ENCODE results near the gene PGM2L1. TPM values are rescaled to one million over a fixed set of nuclear protein-coding genes. Genes with fewer than 3 reads are reported as not detected.
A peak's percentile ranks its signal among the peaks of the same experiment; 100 is the strongest.

Gene PGM2L1
- total RNA-seq, 1 donor from 2014 or later = 15.9 TPM

GRCh38 chr11:74306435-74307175 lies 91.6 kb downstream of the PGM2L1 start:
- Mint-ChIP-seq H3K27me3 (ENCODE audit: insufficient read depth, low read depth) (peaks cover 6% of the 10 kb centered on the region), H3K36me3 (no peaks in the 10 kb centered on the region), H3K9me3 (no peaks in the 10 kb centered on the region), H3K27ac (no peak overlapping the region), H3K4me1 (peaks cover under 1% of the 10 kb centered on the region), H3K4me3 (no peak overlapping the region)
- H3K4me2 ChIP-seq = no peak overlapping the region
- no peaks in the 10 kb centered on the region for H3K9me3 ChIP-seq (ENCODE audit: low read depth)
- H4K20me1 ChIP-seq (ENCODE audit: low read depth) = no peaks in the 10 kb centered on the region
- no peak overlapping the region for H3K27ac ChIP-seq
- no peaks in the 10 kb centered on the region for H3F3A ChIP-seq (ENCODE audit: low read depth)
- H3K36me3 ChIP-seq = no peaks in the 10 kb centered on the region
- TF ChIP-seq CTCF (IDR thresholded peaks at IDR 0.05) = no peak
- no peak for TF ChIP-seq EZH2 (IDR thresholded peaks at IDR 0.05)
- TF ChIP-seq EZH2phosphoT487 (IDR thresholded peaks at IDR 0.05) = no peak
- no peak overlapping the region for H3K9ac ChIP-seq
- no peak overlapping the region for H3K4me3 ChIP-seq
- DNase-seq (ENCODE audit: low spot score) = no peak
- H3K4me1 ChIP-seq = no peaks in the 10 kb centered on the region
- no peaks in the 10 kb centered on the region for H3K79me2 ChIP-seq (ENCODE audit: low read depth)
- peaks cover 59% of the 10 kb centered on the region for H3K27me3 ChIP-seq
- peak overlapping the region; percentile 59 for H2AFZ ChIP-seq (replicated peaks)

- H3K9me3 Mint-ChIP-seq = no peaks in the 10 kb centered on the region
- no peak overlapping the region for H3K27ac ChIP-seq
- H3F3A ChIP-seq (ENCODE audit: low read depth) = no peaks in the 10 kb centered on the region
- H3K4me2 ChIP-seq = no peak overlapping the region
- H3K27ac Mint-ChIP-seq = no peak overlapping the region
- TF ChIP-seq CTCF (IDR thresholded peaks at IDR 0.05) (no peak), EZH2phosphoT487 (IDR thresholded peaks at IDR 0.05) (no peak), EZH2 (IDR thresholded peaks at IDR 0.05) (no peak)
- H3K9ac ChIP-seq = no peak overlapping the region
- no peak for DNase-seq (ENCODE audit: low spot score)
- H4K20me1 ChIP-seq (ENCODE audit: low read depth) = no peaks in the 10 kb centered on the region
- H3K4me1 ChIP-seq = no peaks in the 10 kb centered on the region
- H3K79me2 ChIP-seq (ENCODE audit: low read depth) = no peaks in the 10 kb centered on the region
- peaks cover 3% of the 10 kb centered on the region for H3K27me3 Mint-ChIP-seq (ENCODE audit: insufficient read depth, low read depth)
- no peaks in the 10 kb centered on the region for H3K36me3 ChIP-seq
- H3K9me3 ChIP-seq (ENCODE audit: low read depth) = no peaks in the 10 kb centered on the region
- H3K27me3 ChIP-seq = no peaks in the 10 kb centered on the region
- no peaks in the 10 kb centered on the region for H3K4me1 Mint-ChIP-seq
- no peak overlapping the region for H3K4me3 ChIP-seq
- H3K4me3 Mint-ChIP-seq = no peak overlapping the region
- no peak overlapping the region for H2AFZ ChIP-seq (replicated peaks)
- H3K36me3 Mint-ChIP-seq = no peaks in the 10 kb centered on the region
Measured at GRCh38 chr11:74299015-74299414, 99.2 kb downstream of the PGM2L1 start.

GRCh38 chr11:74297484-74297883 lies 100.7 kb downstream of the PGM2L1 start:
- H3F3A ChIP-seq (ENCODE audit: low read depth) = no peaks in the 10 kb centered on the region
- H2AFZ ChIP-seq (replicated peaks) = no peak overlapping the region
- DNase-seq (ENCODE audit: low spot score) = no peak
- peaks cover 3% of the 10 kb centered on the region for H3K27me3 Mint-ChIP-seq (ENCODE audit: insufficient read depth, low read depth)
- H3K4me1 ChIP-seq = no peaks in the 10 kb centered on the region
- no peaks in the 10 kb centered on the region for H3K79me2 ChIP-seq (ENCODE audit: low read depth)
- no peaks in the 10 kb centered on the region for H3K27me3 ChIP-seq
- no peaks in the 10 kb centered on the region for H4K20me1 ChIP-seq (ENCODE audit: low read depth)
- TF ChIP-seq CTCF (IDR thresholded peaks at IDR 0.05) = no peak
- TF ChIP-seq EZH2 (IDR thresholded peaks at IDR 0.05) = no peak
- no peak for TF ChIP-seq EZH2phosphoT487 (IDR thresholded peaks at IDR 0.05)
- no peak overlapping the region for H3K27ac ChIP-seq
- H3K9me3 ChIP-seq (ENCODE audit: low read depth) = no peaks in the 10 kb centered on the region
- no peak overlapping the region for H3K9ac ChIP-seq
- H3K4me3 ChIP-seq = no peak overlapping the region
- no peak overlapping the region for H3K4me3 Mint-ChIP-seq
- H3K27ac Mint-ChIP-seq = no peak overlapping the region
- no peaks in the 10 kb centered on the region for H3K9me3 Mint-ChIP-seq
- H3K4me2 ChIP-seq = no peak overlapping the region
- H3K36me3 ChIP-seq = no peaks in the 10 kb centered on the region
- H3K4me1 Mint-ChIP-seq = no peaks in the 10 kb centered on the region
- H3K36me3 Mint-ChIP-seq = no peaks in the 10 kb centered on the region

Data from neural progenitor cell (in vitro differentiated cells).